Motor neuron (in vitro differentiated cells): ENCODE measurements around the gene HPCAL4. TPM values are rescaled to one million over a fixed set of nuclear protein-coding genes. Genes with fewer than 3 reads are reported as not detected.

ENCODE experiments used
- ATAC-seq, 8 experiments: fragments of 200-7000 bp; cut with Tn5 transposase; replicated peaks in 6 of 8; 2 replicates each; pipeline ENCODE4 v1.8.0; 2021; ENCODE audit warnings: mild to moderate bottlenecking in 8 of 8, moderate library complexity in 8 of 8
- H3K27ac ChIP-seq, 2 donors: fragments of 250-450 bp; sonication (Bioruptor Pico); 2 replicates each; pipeline ENCODE4 v1.9.0; 2021; ENCODE audit warnings: antibody characterized with exemption in 2 of 2, mild to moderate bottlenecking in 2 of 2, moderate library complexity in 1 of 2
- H3K4me1 ChIP-seq, 2 donors: fragments of 250-450 bp; sonication (Bioruptor Pico); replicated peaks in 1 of 2; 2 replicates each; pipeline ENCODE4 v1.6.1; 2021; ENCODE audit warnings: antibody characterized with exemption in 2 of 2, mild to moderate bottlenecking in 2 of 2, moderate library complexity in 1 of 2
- H3K4me3 ChIP-seq, 5 donors: fragments of 250-450 bp; sonication (Bioruptor Pico); 2 replicates each; pipeline ENCODE4 v1.9.0; 2021; ENCODE audit warnings: antibody characterized with exemption in 5 of 5, mild to moderate bottlenecking in 5 of 5, moderate library complexity in 4 of 5
- whole genome bisulfite sequencing, 10 experiments: fragments of 450-650 bp; shearing (Covaris generic); methylation state at CpG; one replicate each; pipeline ENCODE4 v1.0.0; 2022; 5-methylcytosine and 5-hydroxymethylcytosine counted together
- in situ Hi-C, 9 experiments: fragments of 400-800 bp; cut with MboI; loops; one replicate each; pipeline ENCODE4 v1.15.0; 2021; ENCODE audit warnings: low sequenced_read_pairs in 9 of 9, low pct_unique_long_range_greater_than_20kb in 2 of 9; ENCODE audit not compliant: unreplicated experiment in 9 of 9
- total RNA-seq, 8 experiments: library from RNA; unstranded; fragments of 300-600 nt; gene quantifications; 2 replicates each; pipeline versions ENCODE4 v1.2.3 to v1.2.4, GENCODE V29; 2022

The HPCAL4 gene
- 10 to 100 TPM in 5 of 8 experiments, 1 to 10 TPM in 1, under 1 TPM in 2; 0.17 to 36.8 (median 15.9) TPM for total RNA-seq

- peak within 1 kb of the TSS; percentile 9 to 23 for H3K27ac ChIP-seq
- H3K4me1 ChIP-seq = peaks cover 21 to 30% of the 10 kb centered on the region in 2 donors
- ATAC-seq = peak; percentile 84 to 98 (median 86)
- in situ Hi-C loops = no loop called here
- peak within 1 kb of the TSS; percentile 43 to 53 (median 46) for H3K4me3 ChIP-seq
- WGBS, 10 experiments = 0 to 1% (median 0%) methylated on average over 1 to 12 of the region's 47 CpGs; no CpG with 5 or more reads in 7 of the 10 experiments
Measured at GRCh38 chr1:39691383-39692151, at the start of gene HPCAL4. Gene HPCAL4, minus strand, starts transcription at chr1:39691433. Its CDS starts 6,830 bp downstream, at chr1:39684603.

- 0 to 13% (median 5%) methylated on average over 1 to 24 of the region's 52 CpGs; no CpG with 5 or more reads in 3 of the 10 experiments for WGBS, 10 experiments
- H3K4me1 ChIP-seq = peaks cover 16 to 20% of the 10 kb centered on the region in 2 donors
- H3K27ac ChIP-seq = peak within 1 kb of the TSS; percentile 54 to 79
- ATAC-seq = peak; percentile 96 to 99 (median 96)
- H3K4me3 ChIP-seq = peak within 1 kb of the TSS; percentile 45 to 61 (median 59)
- in situ Hi-C loops = no loop called here
Measured at GRCh38 chr1:39738622-39739366, 47.6 kb upstream of the HPCAL4 start, which contains the start of gene PPIE. Gene PPIE, plus strand, starts transcription at chr1:39738882. Its CDS starts 19 bp downstream, at chr1:39738901.

GRCh38 chr1:39737546-39738169 lies 46.4 kb upstream of the HPCAL4 start:
- Histone ChIP-seq H3K4me1 (peaks cover 16 to 26% of the 10 kb centered on the region in 2 donors), H3K4me3 (no peak overlapping the region), H3K27ac (no peak overlapping the region)
- WGBS, 10 experiments = 79 to 90% (median 84%) methylated on average over 1 to 4 of the region's 9 CpGs; no CpG with 5 or more reads in 4 of the 10 experiments
- in situ Hi-C loops = no loop called here
- ATAC-seq = no peak

GRCh38 chr1:39735731-39736130 lies 44.5 kb upstream of the HPCAL4 start:
- WGBS, 10 experiments = 43 to 71% (median 53%) methylated on average over 1 to 3 of the region's 3 CpGs; no CpG with 5 or more reads in 6 of the 10 experiments
- no peak overlapping the region for H3K27ac ChIP-seq
- in situ Hi-C loops = no loop called here
- H3K4me1 ChIP-seq = peaks cover 13 to 26% of the 10 kb centered on the region in 2 donors
- H3K4me3 ChIP-seq = no peak overlapping the region
- no peak for ATAC-seq

GRCh38 chr1:39733161-39733560 lies 41.9 kb upstream of the HPCAL4 start:
- ATAC-seq = peak in 3 of 8 experiments; percentile 36 to 85 (median 70)
- 0 to 69% (median 53%) methylated on average over 1 to 7 of the region's 7 CpGs; no CpG with 5 or more reads in 3 of the 10 experiments for WGBS, 10 experiments
- in situ Hi-C loops = no loop called here
- Histone ChIP-seq H3K27ac (no peak overlapping the region), H3K4me3 (no peak overlapping the region), H3K4me1 (peaks cover 0 to 7% of the 10 kb centered on the region in 2 donors)

GRCh38 chr1:39732730-39733129 lies 41.5 kb upstream of the HPCAL4 start:
- WGBS, 10 experiments = 20 to 67% (median 37%) methylated on average over 1 to 3 of the region's 3 CpGs; no CpG with 5 or more reads in 2 of the 10 experiments
- ATAC-seq = peak in 3 of 8 experiments; percentile 12 to 65 (median 28)
- no peak overlapping the region for H3K27ac ChIP-seq
- no peak overlapping the region for H3K4me3 ChIP-seq
- in situ Hi-C loops = no loop called here
- H3K4me1 ChIP-seq = peaks cover 0 to 5% of the 10 kb centered on the region in 2 donors

GRCh38 chr1:39729842-39730241 lies 38.6 kb upstream of the HPCAL4 start:
- Histone ChIP-seq H3K27ac (no peak overlapping the region), H3K4me3 (no peak overlapping the region), H3K4me1 (peaks cover 0 to 5% of the 10 kb centered on the region in 2 donors)
- no peak for ATAC-seq
- WGBS, 10 experiments = 0 to 55% (median 28%) methylated on average over 1 to 4 of the region's 4 CpGs; no CpG with 5 or more reads in 1 of the 10 experiments
- in situ Hi-C loops = loop anchor here in 1 of 9 experiments (10.0 kb wide), 1 partner anchor 125 kb away; no protein-coding TSS in a partner anchor

GRCh38 chr1:39729030-39729429 lies 37.8 kb upstream of the HPCAL4 start:
- Histone ChIP-seq H3K4me1 (peaks cover 0 to 5% of the 10 kb centered on the region in 2 donors), H3K4me3 (no peak overlapping the region), H3K27ac (no peak overlapping the region)
- WGBS, 10 experiments = 0 to 64% (median 40%) methylated on average over 1 to 3 of the region's 3 CpGs; no CpG with 5 or more reads in 1 of the 10 experiments
- in situ Hi-C loops = loop anchor here in 1 of 9 experiments (10.0 kb wide), 1 partner anchor 124 kb away; no protein-coding TSS in a partner anchor
- ATAC-seq = no peak

- ATAC-seq = no peak
- WGBS, 10 experiments = 30 to 90% (median 63%) methylated on average over 2 to 9 of the region's 14 CpGs; no CpG with 5 or more reads in 4 of the 10 experiments
- Histone ChIP-seq H3K4me3 (no peak overlapping the region), H3K4me1 (peaks cover 0 to under 1% of the 10 kb centered on the region in 2 donors), H3K27ac (no peak overlapping the region)
- in situ Hi-C loops = loop anchor here in 1 of 9 experiments (10.0 kb wide), 1 partner anchor 123 kb away; no protein-coding TSS in a partner anchor
Measured at GRCh38 chr1:39727932-39728317, 36.7 kb upstream of the HPCAL4 start.

- in situ Hi-C loops = loop anchor here in 1 of 9 experiments (10.0 kb wide), 1 partner anchor 123 kb away; no protein-coding TSS in a partner anchor
- H3K4me1 ChIP-seq = no peaks in the 10 kb centered on the region
- H3K4me3 ChIP-seq = no peak overlapping the region
- no peak overlapping the region for H3K27ac ChIP-seq
- 14 to 77% (median 31%) methylated on average over 1 to 9 of the region's 10 CpGs for WGBS, 10 experiments
- no peak for ATAC-seq
Measured at GRCh38 chr1:39727221-39727931, 36.1 kb upstream of the HPCAL4 start.

GRCh38 chr1:39726600-39726999 lies 35.4 kb upstream of the HPCAL4 start:
- no peak for ATAC-seq
- 53 to 87% (median 67%) methylated on average over 3 of the region's 3 CpGs; no CpG with 5 or more reads in 5 of the 10 experiments for WGBS, 10 experiments
- in situ Hi-C loops = loop anchor here in 1 of 9 experiments (10.0 kb wide), 1 partner anchor 122 kb away; no protein-coding TSS in a partner anchor
- Histone ChIP-seq H3K4me1 (no peaks in the 10 kb centered on the region), H3K4me3 (no peak overlapping the region), H3K27ac (no peak overlapping the region)
